Chondrocyte (in vitro differentiated cells): ENCODE data around the gene TMEM183A. TPM values are rescaled to one million over a fixed set of nuclear protein-coding genes. Genes with fewer than 3 reads are reported as not detected.

Experiments used
- DNase-seq: peaks from one replicate; pipeline ENCODE4 v3.0.0; 2021; ENCODE audit warnings: mixed read lengths, low spot score
- H3K27ac Mint-ChIP-seq: one replicate; pipeline ENCODE4 v1.8.0; 2021; ENCODE audit warnings: mild to moderate bottlenecking, moderate library complexity, mixed read lengths; ENCODE audit not compliant: unreplicated experiment
- H3K27me3 Mint-ChIP-seq: 2 replicates; pipeline ENCODE4 v1.8.0; 2021; ENCODE audit warnings: low read depth, mixed read lengths
- H3K36me3 Mint-ChIP-seq: 2 replicates; pipeline ENCODE4 v1.8.0; 2021; ENCODE audit warnings: low read depth, mixed read lengths
- H3K4me1 Mint-ChIP-seq: 2 replicates; pipeline ENCODE4 v1.8.0; 2021; ENCODE audit warnings: low read depth, mild to moderate bottlenecking, mixed read lengths
- H3K4me3 Mint-ChIP-seq: one replicate; pipeline ENCODE4 v1.8.0; 2021; ENCODE audit warnings: mild to moderate bottlenecking, moderate library complexity, mixed read lengths; ENCODE audit not compliant: unreplicated experiment
- H3K9me3 Mint-ChIP-seq: 2 replicates; pipeline ENCODE4 v1.8.0; 2021; ENCODE audit warnings: low read depth, mixed read lengths
- total RNA-seq: library from RNA; stranded (reverse); gene quantifications from 3 replicates; pipeline ENCODE4 v1.2.1, GENCODE V29; 2021
- TF ChIP-seq, protein P1 (sequence below): fragments of 200-600 bp; sonication (generic); IDR thresholded peaks from 2 replicates; pipeline ENCODE4 v1.5.0; 2021; ENCODE audit warnings: antibody characterized with exemption, mild to moderate bottlenecking, moderate library complexity

The TMEM183A gene
- total RNA-seq, 1 donor from 2014 or later = 51.4 TPM

DNA sequence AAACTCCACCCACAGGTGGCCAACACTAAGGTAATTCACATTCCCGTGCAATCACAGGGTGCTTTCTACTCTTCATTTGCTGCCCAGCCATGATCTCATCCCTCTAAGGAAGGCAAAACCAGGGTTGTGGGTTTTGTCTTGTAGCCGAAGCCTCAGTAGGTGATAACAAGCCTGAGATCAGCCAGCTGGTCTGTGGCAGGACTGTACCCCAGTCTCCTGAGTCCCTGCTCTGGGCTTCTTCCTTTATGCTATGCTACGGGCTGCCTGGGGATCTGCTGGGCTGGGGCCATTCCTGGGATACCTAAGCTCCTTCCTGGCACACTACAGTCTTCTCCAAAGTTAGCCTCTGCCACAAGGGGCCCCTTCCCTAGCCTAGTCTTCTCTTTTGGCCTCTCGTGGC, 29.0 kb downstream of the TMEM183A start:
- H3K4me1 Mint-ChIP-seq = peaks cover 43% of the 10 kb centered on the region
- no peaks in the 10 kb centered on the region for H3K9me3 Mint-ChIP-seq
- H3K27ac Mint-ChIP-seq = no peak overlapping the region
- TF ChIP-seq, protein P1, sequence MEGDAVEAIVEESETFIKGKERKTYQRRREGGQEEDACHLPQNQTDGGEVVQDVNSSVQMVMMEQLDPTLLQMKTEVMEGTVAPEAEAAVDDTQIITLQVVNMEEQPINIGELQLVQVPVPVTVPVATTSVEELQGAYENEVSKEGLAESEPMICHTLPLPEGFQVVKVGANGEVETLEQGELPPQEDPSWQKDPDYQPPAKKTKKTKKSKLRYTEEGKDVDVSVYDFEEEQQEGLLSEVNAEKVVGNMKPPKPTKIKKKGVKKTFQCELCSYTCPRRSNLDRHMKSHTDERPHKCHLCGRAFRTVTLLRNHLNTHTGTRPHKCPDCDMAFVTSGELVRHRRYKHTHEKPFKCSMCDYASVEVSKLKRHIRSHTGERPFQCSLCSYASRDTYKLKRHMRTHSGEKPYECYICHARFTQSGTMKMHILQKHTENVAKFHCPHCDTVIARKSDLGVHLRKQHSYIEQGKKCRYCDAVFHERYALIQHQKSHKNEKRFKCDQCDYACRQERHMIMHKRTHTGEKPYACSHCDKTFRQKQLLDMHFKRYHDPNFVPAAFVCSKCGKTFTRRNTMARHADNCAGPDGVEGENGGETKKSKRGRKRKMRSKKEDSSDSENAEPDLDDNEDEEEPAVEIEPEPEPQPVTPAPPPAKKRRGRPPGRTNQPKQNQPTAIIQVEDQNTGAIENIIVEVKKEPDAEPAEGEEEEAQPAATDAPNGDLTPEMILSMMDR = no peak
- H3K27me3 Mint-ChIP-seq = no peaks in the 10 kb centered on the region
- H3K36me3 Mint-ChIP-seq = peaks cover 3% of the 10 kb centered on the region
- no peak overlapping the region for H3K4me3 Mint-ChIP-seq
- DNase-seq = no peak

DNA sequence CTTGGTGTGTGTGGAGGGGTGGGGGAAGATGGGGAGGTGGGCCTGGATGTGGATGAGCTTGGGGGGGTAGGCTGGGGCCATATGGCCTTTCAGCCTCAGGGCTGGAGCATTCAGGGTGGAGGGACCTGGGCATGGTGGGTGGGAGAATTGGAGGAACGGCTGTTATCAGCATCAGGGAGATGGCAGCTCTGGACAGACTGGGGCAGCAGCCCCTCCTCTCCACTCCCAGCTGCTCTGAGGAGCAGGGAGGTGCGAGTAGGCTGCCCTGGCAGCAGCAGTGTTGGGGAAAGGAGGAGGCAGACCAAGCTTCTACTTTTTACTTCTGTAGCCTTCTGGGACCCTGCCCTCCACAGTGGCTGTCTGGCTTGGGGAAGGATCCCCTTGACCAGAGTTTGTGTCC, 29.4 kb downstream of the TMEM183A start:
- TF ChIP-seq, protein P1 = no peak
- no peak overlapping the region for H3K27ac Mint-ChIP-seq

DNA sequence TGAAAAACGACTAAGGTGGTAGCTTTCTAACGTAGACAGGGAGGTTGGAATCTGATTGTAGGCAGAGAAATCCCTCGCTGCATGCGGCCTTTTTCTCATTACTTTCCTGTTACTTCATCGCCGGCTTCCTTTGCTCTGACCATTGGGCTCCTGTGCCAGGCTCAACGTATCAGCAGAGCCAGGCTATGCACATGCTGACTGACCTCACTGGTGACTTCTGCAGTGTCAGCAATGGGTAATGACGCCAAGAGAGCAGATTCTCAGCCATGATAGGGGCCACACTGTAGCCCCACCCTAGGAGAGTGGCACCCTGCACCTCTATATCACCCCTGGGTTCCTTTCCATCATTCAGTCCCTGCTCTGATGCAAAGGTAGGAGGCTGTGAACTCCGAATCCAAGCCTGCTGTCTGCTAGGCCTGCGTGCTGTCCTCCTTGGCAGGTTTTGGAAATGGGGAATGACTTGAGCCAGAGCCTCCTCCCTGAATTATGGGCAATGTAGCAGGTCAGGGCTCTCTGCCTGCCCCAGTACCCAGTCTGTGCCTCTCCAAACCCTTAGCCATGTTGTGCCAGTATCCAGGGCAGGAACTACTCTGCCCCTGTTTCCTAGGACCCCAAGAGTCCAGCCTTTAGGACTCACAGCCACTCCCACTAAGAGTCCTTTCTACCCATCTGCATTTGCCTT, 30.5 kb downstream of the TMEM183A start:
- Mint-ChIP-seq H3K36me3 (peaks cover 3% of the 10 kb centered on the region), H3K4me1 (peaks cover 43% of the 10 kb centered on the region), H3K9me3 (no peaks in the 10 kb centered on the region), H3K4me3 (no peak overlapping the region), H3K27me3 (no peaks in the 10 kb centered on the region), H3K27ac (peak overlapping the region; percentile 90)
- TF ChIP-seq, protein P1 = no peak
- no peak for DNase-seq

More for the DNA sequence above, 29.4 kb downstream of the TMEM183A start:
- H3K4me3 Mint-ChIP-seq = no peak overlapping the region
- no peak for DNase-seq
- peaks cover 43% of the 10 kb centered on the region for H3K4me1 Mint-ChIP-seq
- H3K27me3 Mint-ChIP-seq = no peaks in the 10 kb centered on the region
- H3K9me3 Mint-ChIP-seq = no peaks in the 10 kb centered on the region
- H3K36me3 Mint-ChIP-seq = peaks cover 3% of the 10 kb centered on the region

DNA sequence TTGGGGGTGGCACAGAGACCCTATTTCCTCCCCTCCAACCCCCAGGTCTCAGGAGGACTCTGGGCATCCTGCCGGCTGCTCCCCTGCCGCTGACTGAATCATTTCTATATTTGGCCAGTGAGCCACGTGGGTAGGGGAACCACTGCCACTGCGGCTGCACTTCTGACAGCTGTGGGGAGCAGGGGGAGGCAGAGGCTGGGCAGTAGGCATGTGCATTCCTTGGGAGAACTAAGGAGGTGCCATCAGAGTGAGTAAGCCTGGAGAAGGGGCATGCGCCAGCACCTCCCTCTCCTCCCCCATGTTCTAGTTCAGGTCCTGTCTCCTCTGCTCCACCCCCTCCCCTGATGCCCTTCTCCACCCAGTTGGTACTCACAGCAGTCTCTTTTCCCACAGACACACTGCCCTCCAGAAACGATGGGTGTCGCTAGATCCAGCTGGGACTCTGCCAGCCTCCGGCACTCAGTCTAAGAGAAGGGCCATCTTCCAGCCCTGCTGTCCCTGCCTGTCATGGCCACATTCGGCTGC, 31.1 kb downstream of the TMEM183A start:
- peaks cover 43% of the 10 kb centered on the region for H3K4me1 Mint-ChIP-seq
- DNase-seq = no peak
- H3K9me3 Mint-ChIP-seq = no peaks in the 10 kb centered on the region
- H3K36me3 Mint-ChIP-seq = peaks cover 3% of the 10 kb centered on the region
- H3K27ac Mint-ChIP-seq = peak overlapping the region; percentile 90
- peaks cover 3% of the 10 kb centered on the region for H3K27me3 Mint-ChIP-seq
- H3K4me3 Mint-ChIP-seq = peak overlapping the region; percentile 5
- TF ChIP-seq, protein P1 = peak; percentile 63

DNA sequence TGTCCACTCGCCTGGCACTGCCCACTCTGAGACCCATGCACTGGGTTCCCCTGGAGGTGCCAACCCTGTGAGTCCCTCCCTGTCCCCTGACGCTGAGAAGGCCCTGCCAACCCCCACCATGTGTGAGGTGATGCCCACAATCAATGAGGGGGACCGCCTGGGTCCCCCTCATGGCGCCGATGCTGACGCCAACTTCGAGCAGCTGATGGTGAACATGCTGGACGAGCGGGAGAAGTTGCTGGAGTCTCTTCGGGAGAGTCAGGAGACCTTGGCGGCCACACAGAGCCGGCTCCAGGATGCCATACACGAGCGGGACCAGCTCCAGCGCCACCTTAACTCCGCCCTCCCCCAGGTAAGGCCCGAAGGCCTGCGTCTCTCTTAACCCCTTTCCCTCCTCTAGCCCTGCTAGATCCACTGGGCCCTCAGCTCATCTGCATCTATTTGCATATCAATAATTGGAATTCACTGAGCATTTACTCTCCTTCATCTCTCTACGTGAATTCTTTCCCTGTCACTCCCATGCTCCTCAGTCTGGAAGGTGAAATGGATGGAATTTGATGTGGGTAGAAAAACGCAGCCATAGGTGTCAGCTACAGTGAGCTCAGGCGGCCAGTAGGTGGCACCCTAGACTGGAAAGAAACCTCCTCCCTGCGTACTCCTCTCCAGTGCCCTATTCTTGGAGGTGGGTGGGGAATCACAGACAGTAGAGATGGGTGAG, 31.9 kb downstream of the TMEM183A start:
- DNase-seq = no peak
- peaks cover 43% of the 10 kb centered on the region for H3K4me1 Mint-ChIP-seq
- H3K36me3 Mint-ChIP-seq = peaks cover 3% of the 10 kb centered on the region
- H3K27ac Mint-ChIP-seq = peak overlapping the region; percentile 90
- H3K27me3 Mint-ChIP-seq = peaks cover 4% of the 10 kb centered on the region
- TF ChIP-seq, protein P1 = peak; percentile 96
- H3K9me3 Mint-ChIP-seq = no peaks in the 10 kb centered on the region
- H3K4me3 Mint-ChIP-seq = no peak overlapping the region
